ENCODE results near the gene TRMT61A.

The TRMT61A gene

DNA sequence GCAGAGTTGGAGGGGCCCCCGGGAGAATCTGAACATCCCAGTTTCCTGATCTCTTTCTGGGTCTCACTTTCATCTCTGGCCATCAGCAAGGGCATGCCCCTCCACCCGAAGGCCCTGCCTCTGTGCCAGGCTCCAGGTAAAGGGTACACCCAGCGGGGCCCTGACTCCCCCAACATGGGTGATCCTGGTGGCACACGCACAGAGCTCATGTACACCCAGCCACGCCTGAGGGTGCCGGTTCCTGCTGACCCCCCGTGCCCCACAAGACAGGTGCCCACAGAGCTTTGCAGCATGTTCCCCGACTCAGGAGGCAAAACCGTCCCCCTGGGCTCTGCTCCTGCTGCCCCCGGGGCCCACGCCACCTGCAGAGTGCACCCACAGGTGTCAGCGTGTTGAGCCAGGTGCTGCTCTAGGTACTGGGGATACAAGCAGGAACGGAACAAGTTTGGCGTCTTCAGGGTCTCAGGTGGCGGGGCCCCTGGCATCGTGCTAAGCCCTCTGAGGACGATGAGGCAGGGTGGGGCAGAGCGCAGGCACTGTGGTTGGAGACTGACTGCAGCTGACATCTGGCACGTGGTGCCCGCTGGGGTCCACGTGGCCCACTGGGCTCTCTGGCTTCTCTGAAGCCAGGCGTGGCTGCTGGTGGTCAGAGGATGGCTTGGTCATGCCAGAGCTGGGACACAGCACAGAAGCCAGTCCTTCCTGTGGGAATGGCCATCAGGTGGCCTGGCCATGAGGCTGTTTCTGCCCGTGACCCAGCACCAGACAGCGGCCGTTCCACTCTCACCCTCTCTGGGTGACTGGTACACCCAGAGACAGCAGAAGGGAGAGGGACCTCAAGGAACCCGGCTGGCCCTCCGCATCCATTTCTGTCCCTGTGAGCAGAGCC is 19.7 kb downstream of the TRMT61A start:
- DNase-seq (ENCODE audit: low read depth) = no peak

DNA sequence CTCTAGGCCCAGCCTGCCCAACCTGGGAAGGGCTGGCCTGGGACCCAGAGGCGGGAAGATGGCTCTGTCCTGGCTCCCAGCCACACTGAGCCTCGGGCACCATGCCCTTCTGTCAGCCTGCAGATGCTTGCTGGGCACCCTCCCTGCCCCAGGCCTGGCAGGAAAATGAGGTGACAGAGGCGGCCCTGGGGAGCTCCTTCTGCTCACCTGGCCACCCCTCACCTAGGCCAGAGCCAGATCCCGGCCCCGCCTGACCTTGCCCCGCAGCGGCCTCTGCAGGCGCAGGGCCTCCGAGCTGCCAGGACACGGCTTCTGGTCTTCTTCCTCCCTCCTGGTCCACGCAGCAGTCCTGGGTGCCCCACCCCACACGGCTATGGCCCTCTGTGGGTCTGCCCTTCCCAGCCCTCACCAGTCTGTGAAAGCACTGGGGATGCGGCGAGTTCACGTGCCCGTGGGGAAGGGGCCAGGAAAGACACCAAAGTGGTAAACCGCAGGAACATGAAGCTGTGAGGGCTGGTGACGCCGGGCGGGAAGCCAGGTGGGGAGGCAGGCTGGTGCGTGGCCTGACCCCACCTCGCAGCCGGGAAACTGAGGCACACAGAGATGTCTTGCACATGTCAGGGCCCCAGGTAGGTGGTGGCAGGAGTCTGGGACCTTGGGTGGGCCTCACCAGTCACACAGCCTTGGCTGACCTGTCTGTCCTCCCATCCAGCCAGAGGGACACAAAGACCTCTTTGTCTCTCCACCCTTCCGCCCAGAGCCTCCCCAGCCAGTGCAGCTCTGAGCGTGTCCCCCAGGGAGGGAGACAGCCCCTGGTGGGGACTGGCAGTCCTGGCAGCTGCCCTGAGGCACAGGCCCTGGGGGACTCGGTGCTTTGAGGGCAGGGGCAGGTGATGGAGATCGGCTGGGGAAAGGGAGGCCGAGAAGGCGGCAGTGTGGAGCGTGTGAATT is 20.6 kb downstream of the TRMT61A start:
- no peak for DNase-seq (ENCODE audit: low read depth)

- no peak for DNase-seq (ENCODE audit: low read depth)
Measured at GRCh38 chr14:103550451-103551337, 21.7 kb downstream of the TRMT61A start.

DNA sequence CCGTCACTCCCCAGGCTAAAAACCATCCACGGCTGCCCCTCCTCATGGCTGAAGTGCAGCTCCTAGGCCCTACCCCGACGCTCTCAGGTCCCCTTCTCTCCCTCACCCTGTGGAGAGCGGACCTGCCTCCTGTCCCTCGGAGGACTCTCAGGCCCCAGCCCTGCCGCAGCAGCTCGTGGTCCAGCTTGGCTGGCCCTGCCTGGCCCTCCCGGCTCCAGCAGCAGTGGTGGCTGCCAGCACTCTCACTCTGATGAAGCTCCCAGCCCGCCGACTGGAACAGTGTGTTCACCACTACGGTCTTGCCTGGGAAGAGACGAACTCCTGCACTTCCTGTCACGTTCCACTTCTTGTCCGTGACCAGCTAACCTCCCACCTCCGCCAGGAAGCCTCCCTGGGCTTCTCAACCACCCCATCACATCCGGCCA is 22.4 kb downstream of the TRMT61A start:
- DNase-seq (ENCODE audit: low read depth) = no peak

DNA sequence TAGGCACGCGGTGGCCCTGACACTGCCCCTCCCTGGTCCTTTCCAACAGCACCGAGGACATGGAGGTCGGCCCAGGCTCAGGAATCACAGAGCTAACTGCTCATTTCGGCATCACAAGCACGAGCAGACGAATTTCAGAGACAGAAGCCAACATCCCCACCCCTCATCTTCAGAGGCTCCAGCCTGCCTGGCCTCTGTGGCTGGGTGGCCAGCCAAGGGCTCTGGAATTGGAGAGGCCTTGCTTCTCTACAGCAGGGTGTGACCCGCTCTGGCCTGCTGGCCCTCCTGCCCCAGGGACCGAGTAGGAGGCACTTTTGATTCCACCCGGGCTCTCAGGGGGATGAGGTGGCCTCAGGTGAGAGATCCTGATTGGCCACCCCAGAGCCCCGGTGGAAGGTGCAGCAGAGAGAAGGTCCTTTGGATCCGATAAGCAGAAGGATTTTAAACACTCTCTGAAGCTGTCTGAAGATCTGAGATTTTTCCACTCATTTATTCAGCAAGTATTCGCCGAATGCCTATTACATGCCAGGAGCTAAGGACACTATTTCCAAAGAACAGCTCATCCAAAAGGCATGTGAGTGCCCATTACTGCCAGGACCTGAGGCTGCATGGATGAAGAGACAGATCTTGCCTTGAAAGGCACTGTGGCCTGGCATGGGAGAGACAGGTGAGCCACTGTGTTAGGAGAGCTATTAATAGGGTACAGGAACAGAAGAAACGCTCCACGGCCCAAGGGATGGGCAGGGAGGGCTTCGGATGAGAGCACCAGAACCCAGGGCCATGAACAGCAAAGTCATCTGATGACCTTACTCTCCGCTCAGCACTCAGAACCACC is 23.2 kb downstream of the TRMT61A start:
- DNase-seq (ENCODE audit: low read depth) = no peak

GRCh38 chr14:103552846-103553210 is 23.8 kb downstream of the TRMT61A start:
- no peak for DNase-seq (ENCODE audit: low read depth)

DNA sequence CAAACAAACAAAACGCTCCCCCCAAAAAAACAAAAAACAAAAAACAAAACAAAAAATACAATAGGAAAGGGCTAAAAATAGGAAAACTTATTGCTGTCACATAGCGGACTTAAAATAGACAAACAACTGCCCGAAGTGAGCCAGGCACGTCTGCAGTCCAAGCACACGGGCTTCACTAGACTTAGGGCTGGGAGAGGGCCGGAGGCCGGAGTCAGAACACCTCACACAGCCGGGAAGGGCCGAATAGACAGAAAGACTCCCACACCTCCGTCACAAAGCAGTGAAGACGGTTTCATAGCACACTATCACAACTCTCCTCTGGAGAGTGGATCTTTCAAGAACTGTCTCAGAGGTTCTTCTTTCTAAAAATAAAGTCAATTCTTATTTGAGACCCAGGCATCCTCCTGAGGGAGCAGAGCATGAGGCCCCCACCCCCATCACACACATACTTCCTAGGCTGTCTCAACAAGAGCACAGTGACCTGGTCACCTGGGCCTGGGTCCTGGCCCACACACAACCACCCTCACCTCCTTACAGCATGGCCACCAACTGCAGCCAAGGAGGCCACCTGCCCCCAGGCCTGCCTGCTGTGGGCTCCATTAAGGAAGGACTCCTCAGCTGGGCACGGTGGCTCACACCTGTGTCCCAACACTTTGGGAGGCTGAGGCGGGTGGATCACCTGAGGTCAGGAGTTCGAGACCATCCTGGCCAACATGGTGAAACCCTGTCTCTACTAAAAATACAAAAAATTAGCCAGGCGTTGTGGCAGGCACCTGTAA is 26.8 kb downstream of the TRMT61A start:
- DNase-seq (ENCODE audit: low read depth) = no peak

GRCh38 chr14:103556946-103557758 is 28.2 kb downstream of the TRMT61A start:
- DNase-seq (ENCODE audit: low read depth) = no peak

DNA sequence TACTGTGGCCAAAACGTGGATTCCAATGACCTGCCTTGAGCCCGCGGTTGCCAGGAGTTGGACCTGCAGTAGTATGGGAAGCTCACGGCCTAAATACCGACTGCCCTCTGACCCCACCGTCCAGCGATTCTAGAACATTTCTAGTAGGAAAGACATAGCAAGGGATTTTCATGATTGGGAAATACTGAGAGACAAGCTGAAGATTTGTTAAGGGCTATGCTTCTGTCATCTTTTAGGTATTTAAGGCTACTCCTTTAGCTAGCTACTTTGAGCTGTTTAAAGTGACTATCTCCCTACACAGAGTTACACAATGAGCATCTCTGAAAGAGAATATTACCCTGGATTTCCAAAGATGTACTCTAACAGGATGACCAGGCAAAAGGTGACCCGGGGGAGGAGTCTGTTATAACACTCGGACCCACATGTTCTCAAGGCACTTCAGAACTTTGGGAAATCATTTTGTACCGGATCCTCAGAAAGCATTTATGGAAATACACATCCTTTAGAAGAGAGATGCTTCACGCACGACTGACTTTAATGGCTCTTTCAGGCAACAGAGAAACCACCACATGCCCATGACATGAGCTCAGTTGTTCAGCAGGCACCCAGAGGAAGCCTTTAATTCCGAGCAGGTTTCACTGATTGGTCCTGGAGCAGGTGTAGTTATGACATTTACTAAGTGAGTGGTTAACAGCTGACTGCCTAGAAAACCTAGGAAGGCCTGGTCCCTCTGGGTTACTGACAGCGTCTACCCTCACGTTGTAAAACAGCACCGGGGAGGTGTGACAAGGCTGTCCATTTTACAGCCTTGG is 29.3 kb downstream of the TRMT61A start:
- DNase-seq (ENCODE audit: low read depth) = no peak

- no peak for DNase-seq (ENCODE audit: low read depth)
Measured at GRCh38 chr14:103559766-103560165, 30.8 kb downstream of the TRMT61A start.

- no peak for DNase-seq (ENCODE audit: low read depth)
Measured at GRCh38 chr14:103560691-103561090, 31.7 kb downstream of the TRMT61A start.

DNA sequence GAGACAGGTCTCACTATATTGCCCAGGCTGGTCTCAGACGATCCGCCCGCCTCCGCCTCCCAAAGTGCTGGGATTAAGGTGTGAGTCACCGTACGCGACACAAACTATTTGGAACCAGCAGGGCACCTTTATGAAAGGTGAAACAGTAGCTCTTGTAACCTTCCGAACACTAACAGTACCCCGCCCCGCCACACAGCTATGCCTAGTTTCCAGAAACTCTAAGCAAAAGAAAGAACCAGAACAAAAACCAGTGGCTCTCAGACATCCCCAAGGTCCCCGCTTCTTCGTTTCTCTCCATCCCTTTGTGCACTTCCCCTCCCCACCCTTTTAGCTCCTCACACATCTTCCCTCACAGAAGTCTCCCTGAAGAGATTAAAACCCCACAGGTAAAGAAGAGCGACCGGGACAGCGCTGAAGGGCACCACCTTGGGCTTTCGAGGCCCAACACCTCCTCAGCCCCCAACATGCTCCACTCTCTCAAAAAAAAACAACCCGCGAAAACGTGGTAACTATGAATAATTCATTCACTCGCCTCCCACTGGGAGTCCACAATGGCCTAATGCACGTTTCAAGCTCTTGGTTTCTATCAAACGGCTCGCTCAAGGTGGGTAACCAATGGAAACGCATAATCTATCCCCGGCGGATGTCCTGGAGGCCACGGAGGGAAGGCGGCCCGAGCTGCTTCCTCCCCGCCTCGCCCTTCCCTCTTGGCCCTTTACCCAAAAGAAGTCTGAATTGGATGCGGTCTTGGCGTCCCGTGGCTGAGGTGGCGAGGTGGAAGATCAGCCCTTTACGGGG is 32.6 kb downstream of the TRMT61A start:
- no peak for DNase-seq (ENCODE audit: low read depth)

DNA sequence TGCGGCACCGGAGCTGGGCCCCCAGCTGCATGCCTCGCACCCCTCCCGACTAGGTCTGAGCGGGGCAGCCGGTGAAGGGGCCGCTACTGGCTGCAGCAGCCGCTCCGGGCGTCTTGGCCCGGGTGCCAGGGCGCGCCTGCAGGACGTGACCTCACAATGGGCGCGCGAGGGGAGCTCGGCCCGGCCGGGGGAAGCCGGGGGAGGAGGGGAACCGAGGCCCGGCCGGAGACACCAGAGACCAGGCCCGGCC is 33.1 kb downstream of the TRMT61A start:
- DNase-seq (ENCODE audit: low read depth) = no peak

DNA sequence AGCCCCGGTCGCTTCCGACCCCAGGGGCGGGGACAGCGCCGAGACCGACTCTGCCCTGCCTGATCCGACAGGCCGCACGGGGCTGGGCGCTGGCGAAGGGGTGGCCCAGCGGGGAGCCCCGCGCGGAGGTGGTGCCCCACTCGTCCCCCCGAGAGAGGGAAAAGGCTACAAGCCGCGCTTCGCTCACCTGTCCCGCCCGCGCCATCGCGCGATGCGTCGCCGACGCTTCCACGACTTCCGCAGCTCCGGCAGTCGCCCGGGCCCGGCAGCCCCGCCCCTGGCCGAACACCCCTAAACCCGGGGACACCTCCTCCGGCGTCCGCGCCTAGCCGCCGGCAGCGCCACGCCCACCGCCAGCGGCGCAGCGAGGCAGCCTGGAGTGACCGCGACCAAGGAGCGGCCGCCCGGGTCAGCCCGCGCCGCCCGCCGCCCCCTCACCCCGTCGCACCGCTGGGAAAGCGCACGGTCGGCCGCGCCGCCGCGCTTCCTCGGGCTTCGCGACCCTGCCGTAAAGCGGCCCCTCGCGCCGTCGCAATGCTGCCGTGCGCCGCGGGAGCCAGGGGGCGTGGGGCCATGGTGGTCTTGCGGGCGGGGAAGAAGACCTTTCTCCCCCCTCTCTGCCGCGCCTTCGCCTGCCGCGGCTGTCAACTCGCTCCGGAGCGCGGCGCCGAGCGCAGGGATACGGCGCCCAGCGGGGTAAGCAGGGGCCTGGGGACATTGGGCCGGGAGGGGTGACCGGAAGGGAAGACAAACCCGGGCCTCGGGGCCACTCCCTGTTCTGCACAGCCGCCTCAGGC is 33.6 kb downstream of the TRMT61A start, which contains the start of the genes BAG5 and COA8:
Gene BAG5 (minus strand): TSS at position 229 of the 797 bp plus-strand sequence. CDS start 1,493 bp downstream, outside the sequence.
Gene COA8 (plus strand): TSS at position 532 of the 797 bp plus-strand sequence. CDS start 42 bp downstream, at position 574.
- DNase-seq (ENCODE audit: low read depth) = peak; percentile 73

DNA sequence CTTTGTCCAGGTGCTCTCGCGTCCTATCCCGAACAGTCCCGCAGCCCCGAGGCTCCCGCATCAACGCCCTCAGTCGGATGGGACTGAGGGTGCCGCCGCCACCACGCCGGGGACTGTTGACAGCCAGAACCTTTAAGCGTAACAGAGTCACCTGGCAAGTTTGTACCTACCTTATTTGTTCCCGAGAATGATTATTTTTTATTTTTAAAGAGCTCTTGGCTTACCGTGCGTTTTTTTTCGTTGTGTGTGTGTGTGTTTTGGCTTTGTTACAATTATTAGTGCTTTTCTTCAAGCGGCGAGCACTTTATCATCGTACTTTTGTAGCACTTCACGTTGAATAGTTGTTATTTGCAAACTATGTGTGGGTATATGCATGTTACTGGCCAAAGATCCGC is 34.2 kb downstream of the TRMT61A start:
- no peak for DNase-seq (ENCODE audit: low read depth)

GRCh38 chr14:103563844-103564505 is 35.0 kb downstream of the TRMT61A start:
- no peak for DNase-seq (ENCODE audit: low read depth)

Measured in stimulated activated CD8-positive, alpha-beta memory T cell treated with anti-CD3 and anti-CD28 coated beads, Interleukin-15, amount 100 ng/mL, for 1 hour (primary cell).